ENCODE data around the gene SERPINB1. TPM values are rescaled to one million over a fixed set of nuclear protein-coding genes. Genes with fewer than 3 reads are reported as not detected.

The SERPINB1 gene
- total and polyA plus RNA-seq, 9 of the 15 experiments (the other 6 are each of a cell fraction or from before 2014, with no cell fraction given), result 33.9 to 108 (median 63.8) TPM

DNA sequence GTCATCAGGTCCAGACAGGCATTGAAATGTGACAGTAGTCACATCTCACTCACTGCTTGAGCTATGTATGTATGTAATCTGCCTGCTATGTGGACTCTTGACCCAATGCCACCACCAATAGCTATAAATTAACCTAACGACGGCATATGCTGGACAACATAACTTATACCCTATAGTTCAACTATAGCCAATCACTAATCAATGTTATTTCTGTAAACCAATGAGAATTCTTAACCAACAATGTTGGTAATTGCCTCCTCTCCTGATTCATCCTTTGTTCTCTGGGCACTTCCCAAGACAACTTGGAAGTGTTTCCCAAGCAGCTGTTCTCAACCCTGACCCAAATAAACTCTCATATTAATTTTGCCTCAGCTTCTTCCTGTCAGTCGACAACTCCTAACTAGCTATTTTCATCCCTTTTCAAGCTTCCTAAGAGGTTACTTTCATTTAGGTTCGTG, 24.1 kb upstream of the SERPINB1 start:
- in situ Hi-C loops (cut with MboI) (no loop called here), intact Hi-C loops (cut with micrococcal nuclease) (no loop called here)
- Histone ChIP-seq H3K36me3 (ENCODE audit: control insufficient read depth, insufficient read depth, low read length) (no peaks in the 10 kb centered on the region), H3K79me2 (ENCODE audit: control insufficient read depth, insufficient read depth, low read length) (no peaks in the 10 kb centered on the region), H3K4me3 (no peak overlapping the region), H3K4me2 (ENCODE audit: insufficient read depth, low read length) (no peak overlapping the region), H3K27ac (ENCODE audit: extremely low read depth, low read depth, low read length) (no peak overlapping the region), H2AFZ (ENCODE audit: low read depth, low read length) (peak overlapping the region; percentile 30), H4K20me1 (replicated peaks; ENCODE audit: control insufficient read depth, insufficient read depth, low read length) (no peaks in the 10 kb centered on the region), H3K9me1 (ENCODE audit: control insufficient read depth, insufficient read depth, low read length) (no peaks in the 10 kb centered on the region), H3K27me3 (ENCODE audit: control insufficient read depth in 2 of 2, insufficient read depth in 2 of 2, low read length in 2 of 2) (no peaks in the 10 kb centered on the region), H3K4me1 (replicated peaks in 1 of 2; ENCODE audit: control insufficient read depth in 2 of 2, insufficient read depth in 2 of 2, low read length in 2 of 2) (peaks cover 0 to 7% of the 10 kb centered on the region in 2 experiments; a peak in 1 of 5 replicates), H3K9me3 (replicated peaks; ENCODE audit: control insufficient read depth, insufficient read depth, low read depth, low read length) (0 out of 2 replicates have a peak, but pooled peaks cover 3% of the 10 kb centered on the region), H3K9ac (ENCODE audit: insufficient read depth in 1 of 2, low read depth in 2 of 2, low read length in 2 of 2) (no peak overlapping the region)
- BruUV-seq (replicated peaks), result no TSS peak
- ChIA-PET CTCF (ENCODE audit: low intra/inter-chr PET ratio) (no interaction called here), POLR2A (interaction anchor here (0.6 to 3.8 kb wide), 5 partner anchors 12 to 1414 kb away, joined by 3 to 21 read pairs (median 3); partner anchors contain the start of gene SERPINB9)
- FAIRE-seq (no peak), DNase-seq (ENCODE audit: extremely low read depth in 1 of 4, low spot score in 3 of 4) (no peak), ATAC-seq (no peak)
- 42% methylated on average over 4 of the region's 4 CpGs for WGBS (ENCODE audit: insufficient coverage, low coverage, missing lambda C conversion rate)
- TF ChIP-seq RBM15 (IDR thresholded peaks at IDR 0.05; ENCODE audit: insufficient read depth, low read length) (no peak), ARID1B (IDR thresholded peaks at IDR 0.05) (no peak)

DNA sequence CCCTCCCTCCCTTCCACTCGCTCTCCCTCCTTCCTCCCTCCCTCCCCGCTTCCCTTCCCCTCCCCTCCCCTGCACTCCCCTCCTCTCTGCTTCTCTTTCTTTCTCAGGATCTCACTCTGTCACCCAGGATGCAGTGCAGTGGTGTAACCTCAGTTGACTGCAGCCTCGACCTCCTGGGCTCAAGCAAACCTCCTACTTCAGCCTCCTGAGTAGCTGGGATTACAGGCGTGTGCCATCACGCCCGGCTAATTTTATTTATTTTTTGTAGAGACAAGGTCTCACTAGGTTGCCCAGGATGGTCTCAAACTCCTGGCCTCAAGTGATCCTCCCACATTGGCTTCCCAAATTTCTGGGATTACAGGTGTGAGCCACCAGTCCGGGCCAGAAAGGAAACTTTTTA, 23.6 kb upstream of the SERPINB1 start:
- no peak for FAIRE-seq
- Histone ChIP-seq H3K9ac (ENCODE audit: insufficient read depth in 1 of 2, low read depth in 2 of 2, low read length in 2 of 2) (no peak overlapping the region), H3K27ac (ENCODE audit: extremely low read depth, low read depth, low read length) (no peak overlapping the region), H3K36me3 (ENCODE audit: control insufficient read depth, insufficient read depth, low read length) (no peaks in the 10 kb centered on the region), H3K4me3 (no peak overlapping the region), H3K4me1 (replicated peaks in 1 of 2; ENCODE audit: control insufficient read depth in 2 of 2, insufficient read depth in 2 of 2, low read length in 2 of 2) (peaks cover 0 to 5% of the 10 kb centered on the region in 2 experiments; a peak in 1 of 5 replicates), H2AFZ (ENCODE audit: low read depth, low read length) (peak overlapping the region; percentile 30; the same call in 1 of the 2 replicates), H3K27me3 (ENCODE audit: control insufficient read depth in 2 of 2, insufficient read depth in 2 of 2, low read length in 2 of 2) (no peaks in the 10 kb centered on the region), H4K20me1 (replicated peaks; ENCODE audit: control insufficient read depth, insufficient read depth, low read length) (no peaks in the 10 kb centered on the region), H3K9me1 (ENCODE audit: control insufficient read depth, insufficient read depth, low read length) (no peaks in the 10 kb centered on the region), H3K9me3 (replicated peaks; ENCODE audit: control insufficient read depth, insufficient read depth, low read depth, low read length) (0 out of 2 replicates have a peak, but pooled peaks cover 3% of the 10 kb centered on the region), H3K4me2 (ENCODE audit: insufficient read depth, low read length) (no peak overlapping the region), H3K79me2 (ENCODE audit: control insufficient read depth, insufficient read depth, low read length) (no peaks in the 10 kb centered on the region)
- DNase-seq (ENCODE audit: extremely low read depth in 1 of 4, low spot score in 3 of 4), result no peak
- ATAC-seq, result peak; percentile 25; the same call in 1 of the 3 replicates
- TF ChIP-seq CEBPB (tag; IDR thresholded peaks at IDR 0.05), result no peak
- TF ChIP-seq, protein P1, sequence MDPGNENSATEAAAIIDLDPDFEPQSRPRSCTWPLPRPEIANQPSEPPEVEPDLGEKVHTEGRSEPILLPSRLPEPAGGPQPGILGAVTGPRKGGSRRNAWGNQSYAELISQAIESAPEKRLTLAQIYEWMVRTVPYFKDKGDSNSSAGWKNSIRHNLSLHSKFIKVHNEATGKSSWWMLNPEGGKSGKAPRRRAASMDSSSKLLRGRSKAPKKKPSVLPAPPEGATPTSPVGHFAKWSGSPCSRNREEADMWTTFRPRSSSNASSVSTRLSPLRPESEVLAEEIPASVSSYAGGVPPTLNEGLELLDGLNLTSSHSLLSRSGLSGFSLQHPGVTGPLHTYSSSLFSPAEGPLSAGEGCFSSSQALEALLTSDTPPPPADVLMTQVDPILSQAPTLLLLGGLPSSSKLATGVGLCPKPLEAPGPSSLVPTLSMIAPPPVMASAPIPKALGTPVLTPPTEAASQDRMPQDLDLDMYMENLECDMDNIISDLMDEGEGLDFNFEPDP (CRISPR knock-in tag; IDR thresholded peaks at IDR 0.05), result no peak
- no peak for TF ChIP-seq PURB (CRISPR knock-in tag; IDR thresholded peaks at IDR 0.05; ENCODE audit: low read depth)
- 65% methylated on average over 5 of the region's 7 CpGs for WGBS (ENCODE audit: insufficient coverage, low coverage, missing lambda C conversion rate)
- no TSS peak for BruUV-seq (replicated peaks)
- in situ Hi-C loops (cut with MboI) (no loop called here), intact Hi-C loops (cut with micrococcal nuclease) (no loop called here)
- POLR2A ChIA-PET, result interaction anchor here (0.7 to 3.8 kb wide), 3 partner anchors 12 to 1414 kb away, joined by 3 to 21 read pairs (median 3); partner anchors contain the start of gene SERPINB9
- CTCF ChIA-PET (ENCODE audit: low intra/inter-chr PET ratio), result no interaction called here
